T1000 (cell line): ENCODE measurements around the gene ZNF300.
"Not testable (repeated sequence)": the region's sequence is repeated elsewhere in the genome, so short reads cannot be mapped to it uniquely, and the experiment has no call there.

Experiments used
- DNase-seq: peaks from one replicate; lab custom pipeline; 2025; ENCODE audit warnings: mixed read lengths; lab: John Stamatoyannopoulos, UW

The ZNF300 gene

GRCh38 chr5:150904479-150905311 is at the start of gene ZNF300:
Gene ZNF300, minus strand, starts transcription at chr5:150904980. Its CDS starts 1,825 bp downstream, at chr5:150903155.
- peak; percentile 86 for DNase-seq

- DNase-seq: no peak
These were observed 43.8 kb upstream of the ZNF300 start for GRCh38 chr5:150948539-150948938.

DNA sequence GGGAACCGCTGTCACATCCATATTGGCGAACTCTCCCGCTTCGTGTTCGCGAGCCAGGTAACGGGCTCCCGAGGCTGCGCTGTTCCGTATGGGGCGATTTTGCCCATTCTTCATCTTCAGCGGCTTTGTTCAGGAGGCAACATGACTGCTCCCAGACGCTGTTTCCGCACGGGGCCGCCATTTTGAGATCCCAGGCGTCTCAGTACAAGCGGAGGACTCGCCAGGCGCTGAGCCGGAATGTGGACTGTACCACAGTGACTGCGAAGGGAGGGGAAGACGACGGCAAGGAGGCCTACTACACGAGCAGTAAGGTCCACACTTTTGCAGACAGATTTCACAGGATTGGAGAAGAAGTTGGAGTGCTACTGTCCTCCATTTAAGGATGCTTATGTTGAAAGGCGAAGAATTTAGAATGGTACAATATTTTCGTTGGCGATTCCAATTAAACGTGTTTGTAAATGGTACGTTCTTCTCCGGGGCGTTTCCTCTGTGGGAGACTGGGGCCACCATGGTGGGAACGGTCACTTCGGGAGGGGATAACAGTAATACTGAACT is 41.6 kb upstream of the ZNF300 start:
- peak; percentile 86 for DNase-seq

DNA sequence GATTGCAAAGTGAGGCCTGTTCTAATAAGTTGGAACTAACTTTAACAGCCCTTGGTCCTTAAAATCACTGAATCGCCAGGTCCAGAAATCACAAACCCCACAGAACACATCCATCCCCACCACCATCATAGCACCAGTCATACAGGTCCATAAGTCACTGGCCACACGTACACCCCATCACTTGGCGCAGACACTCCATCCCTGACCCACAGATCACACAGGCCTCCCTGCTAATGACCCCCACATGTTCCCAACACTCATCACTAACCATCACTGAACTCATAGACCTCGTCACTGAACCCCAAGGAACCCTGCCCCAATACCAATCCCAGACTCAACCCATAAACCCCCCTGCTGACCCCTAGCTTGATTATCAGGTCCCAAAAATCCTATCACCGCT is 41.2 kb upstream of the ZNF300 start:
- no peak for DNase-seq

GRCh38 chr5:150945486-150945885 is 40.7 kb upstream of the ZNF300 start:
- DNase-seq: peak; percentile 10

DNA sequence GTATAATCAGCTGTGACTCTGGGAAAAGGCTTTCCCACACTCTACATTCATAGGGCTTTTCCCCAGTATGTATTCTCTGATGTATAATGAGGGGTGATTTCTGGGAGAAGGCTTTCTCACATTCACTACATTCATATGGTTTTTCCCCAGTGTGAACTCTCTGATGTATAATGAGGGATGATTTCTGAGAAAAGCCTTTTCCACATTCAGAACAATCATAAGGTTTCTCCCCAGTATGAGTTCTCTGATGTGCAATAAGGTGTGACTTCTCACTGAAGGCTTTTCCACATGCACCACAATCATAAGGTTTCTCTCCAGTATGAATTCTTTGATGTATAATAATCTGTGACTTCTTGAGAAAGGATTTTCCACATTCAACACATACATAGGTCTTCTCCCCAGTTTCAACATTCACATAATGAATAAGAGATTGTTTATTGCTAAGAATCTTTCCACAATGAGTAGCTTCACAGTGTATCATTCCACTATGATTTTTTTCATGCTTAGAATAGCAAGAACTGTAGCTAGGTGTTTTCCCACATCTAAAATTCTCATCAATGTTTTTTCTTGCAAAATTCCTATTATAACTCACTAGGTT is 26.7 kb upstream of the ZNF300 start:
- no peak for DNase-seq

DNA sequence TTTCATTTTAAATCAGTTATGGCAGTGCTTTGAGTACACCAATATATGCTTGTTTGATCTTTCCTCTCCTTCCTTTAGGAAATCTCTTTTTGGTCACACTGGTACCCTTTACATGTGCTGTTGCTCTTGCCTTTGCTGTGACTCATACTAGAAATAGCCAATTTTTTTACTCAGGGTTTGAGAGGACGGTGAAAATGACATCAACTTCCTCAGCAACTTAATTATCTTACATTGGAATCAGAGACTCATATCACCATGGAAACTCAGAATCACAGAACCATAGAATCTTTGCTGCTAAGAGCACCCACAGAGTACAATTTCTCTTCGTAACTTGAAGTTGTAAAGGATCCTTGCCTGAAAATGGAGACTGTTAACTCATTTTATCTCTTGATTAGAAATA is 13.8 kb upstream of the ZNF300 start:
- no peak for DNase-seq

DNA sequence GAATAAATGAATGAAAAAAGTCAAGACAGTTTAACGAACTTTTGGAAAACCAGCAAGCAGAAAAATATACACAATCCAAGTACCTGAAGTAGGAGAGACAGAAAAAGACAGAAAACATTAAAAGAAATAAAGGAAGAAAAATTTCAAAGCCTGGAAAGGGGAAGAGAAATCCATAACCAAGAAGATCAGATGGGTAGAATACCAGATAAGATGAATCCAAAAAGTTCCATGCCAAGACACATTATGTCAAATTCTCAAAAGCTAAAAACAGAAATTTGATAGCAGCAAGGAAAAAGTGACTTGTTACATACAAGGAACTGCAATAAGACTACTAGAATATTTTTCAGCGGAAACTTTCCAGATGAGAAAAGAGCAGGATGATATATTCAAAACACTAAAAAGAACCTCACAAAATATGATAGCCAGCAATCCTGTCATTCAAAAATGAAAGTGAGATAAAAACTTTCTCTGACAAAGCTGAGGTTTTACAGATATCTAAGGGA is 7.6 kb upstream of the ZNF300 start:
- DNase-seq: no peak

GRCh38 chr5:150905312-150905683 is 518 bp upstream of the ZNF300 start:
- DNase-seq: no peak

DNA sequence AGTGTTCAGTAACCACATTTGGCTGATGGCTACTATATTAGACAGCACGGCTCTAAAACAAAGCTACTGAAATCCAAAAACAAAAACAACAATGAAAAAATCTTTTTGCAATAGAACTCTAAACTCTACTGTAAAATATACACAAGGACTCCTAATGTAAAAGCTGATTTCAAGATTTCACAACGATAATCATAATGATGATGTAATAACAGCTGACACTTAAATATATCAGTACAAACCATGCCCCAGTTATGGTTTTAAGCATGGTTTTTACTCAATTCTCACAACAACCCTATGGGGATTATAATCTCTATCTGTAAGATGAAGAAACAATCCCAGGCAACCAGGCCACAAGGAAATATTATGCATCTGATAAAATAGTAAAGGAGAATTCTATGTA is 3.3 kb downstream of the ZNF300 start:
- no peak for DNase-seq

GRCh38 chr5:150895431-150896428 is 9.1 kb downstream of the ZNF300 start:
- no peak for DNase-seq

GRCh38 chr5:150879358-150879757 is 25.4 kb downstream of the ZNF300 start:
- no peak for DNase-seq

GRCh38 chr5:150862070-150862469 is 42.7 kb downstream of the ZNF300 start:
- no peak for DNase-seq

DNA sequence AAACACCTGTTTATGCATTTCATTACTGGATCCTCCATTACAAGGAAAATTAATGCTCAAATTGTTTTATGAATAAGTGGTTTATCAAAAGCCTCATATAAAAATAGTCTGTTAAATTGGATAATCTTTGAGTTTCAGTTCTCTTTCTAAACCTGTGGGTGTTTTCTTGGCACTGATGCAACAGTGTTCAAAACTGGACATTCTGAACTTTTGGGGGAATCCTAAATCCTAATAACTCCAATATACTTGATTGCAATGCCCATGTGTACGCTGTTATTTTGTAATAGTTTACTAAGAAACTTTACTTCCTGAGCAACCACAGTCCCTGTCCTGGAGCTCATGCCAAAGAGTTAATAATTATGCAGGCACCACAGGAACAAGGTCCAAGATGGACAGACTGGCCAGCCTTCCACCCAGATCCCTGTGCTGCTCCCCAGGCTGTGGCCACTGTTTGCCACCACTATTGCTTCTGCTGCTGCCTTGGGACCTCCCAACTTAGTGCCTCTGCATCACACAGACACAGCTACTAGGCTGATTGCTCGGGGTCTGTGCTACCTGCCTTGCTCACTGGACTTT is 44.4 kb downstream of the ZNF300 start:
- DNase-seq: no peak

- not testable (repeated sequence) for DNase-seq
These were observed 48.1 kb downstream of the ZNF300 start for GRCh38 chr5:150856700-150857099.

DNA sequence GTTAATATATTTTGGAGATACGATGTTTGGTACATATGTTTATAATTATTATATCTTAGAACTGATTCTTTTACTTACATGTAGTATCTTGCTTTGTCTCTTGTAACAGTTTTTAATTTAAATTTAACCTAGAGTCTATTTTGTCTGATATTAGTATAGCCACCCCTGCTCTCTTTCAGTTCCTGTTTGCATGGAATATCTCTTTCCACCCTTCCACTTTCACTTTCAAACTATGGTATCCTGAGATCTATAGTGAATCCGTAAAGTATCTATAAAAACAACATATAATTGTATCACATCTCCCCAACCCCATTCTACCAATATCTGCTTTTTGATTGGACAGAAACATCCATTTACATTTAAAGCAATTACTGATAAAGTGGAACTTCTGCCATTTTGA is 51.2 kb downstream of the ZNF300 start:
- DNase-seq: no peak

DNA sequence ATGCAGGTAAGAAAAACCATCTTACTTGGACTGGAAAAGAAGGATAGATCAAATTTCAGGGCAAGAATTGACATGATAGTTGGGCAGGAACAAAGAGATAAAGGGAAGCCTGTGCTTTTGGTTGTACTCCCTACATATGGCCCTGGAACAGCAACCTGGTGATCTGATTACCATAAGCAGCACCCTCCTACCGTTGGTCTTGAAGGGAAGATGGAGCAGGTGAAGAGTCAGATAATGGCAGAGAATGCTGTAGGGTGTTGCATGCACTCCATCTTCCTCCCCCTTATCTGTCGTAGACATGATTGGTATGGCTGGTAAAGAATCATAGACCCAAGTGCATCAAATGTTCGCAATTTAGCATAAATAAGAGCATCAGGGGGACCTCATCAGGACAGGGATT is 53.7 kb downstream of the ZNF300 start:
- no peak for DNase-seq

DNA sequence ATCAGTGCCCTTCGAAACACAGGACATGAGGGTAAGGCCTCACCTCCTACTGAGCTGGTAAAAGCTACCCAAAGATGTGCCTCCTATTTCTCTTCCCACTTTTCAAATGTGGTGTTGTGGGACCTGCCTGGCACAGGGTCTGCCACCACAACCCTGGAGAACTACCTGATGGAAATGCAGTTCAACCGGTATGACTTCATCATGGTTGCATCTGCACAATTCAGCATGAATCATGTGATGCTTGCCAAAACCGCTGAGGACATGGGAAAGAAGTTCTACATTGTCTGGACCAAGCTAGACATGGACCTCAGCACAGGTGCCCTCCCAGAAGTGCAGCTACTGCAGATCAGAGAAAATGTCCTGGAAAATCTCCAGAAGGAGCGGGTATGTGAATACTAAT is 56.5 kb downstream of the ZNF300 start:
- DNase-seq: no peak

DNA sequence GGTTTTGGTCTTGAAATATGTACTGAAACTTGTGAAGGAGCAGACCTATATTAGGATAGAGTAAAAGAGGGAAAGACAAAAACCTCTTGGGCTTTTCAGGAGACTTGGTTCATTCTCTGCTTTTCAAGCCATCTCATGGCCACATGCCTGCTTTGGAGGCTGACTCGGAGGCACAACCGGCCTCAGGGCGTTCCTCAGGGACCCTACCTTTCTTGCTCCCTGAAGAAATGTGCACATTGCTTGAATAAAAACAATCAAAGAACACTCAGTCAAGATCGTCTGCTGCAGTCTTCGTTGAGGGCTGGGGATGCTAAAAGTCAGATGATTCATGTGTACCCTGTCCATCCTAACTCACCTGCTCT is 57.5 kb downstream of the ZNF300 start:
- DNase-seq: no peak

DNA sequence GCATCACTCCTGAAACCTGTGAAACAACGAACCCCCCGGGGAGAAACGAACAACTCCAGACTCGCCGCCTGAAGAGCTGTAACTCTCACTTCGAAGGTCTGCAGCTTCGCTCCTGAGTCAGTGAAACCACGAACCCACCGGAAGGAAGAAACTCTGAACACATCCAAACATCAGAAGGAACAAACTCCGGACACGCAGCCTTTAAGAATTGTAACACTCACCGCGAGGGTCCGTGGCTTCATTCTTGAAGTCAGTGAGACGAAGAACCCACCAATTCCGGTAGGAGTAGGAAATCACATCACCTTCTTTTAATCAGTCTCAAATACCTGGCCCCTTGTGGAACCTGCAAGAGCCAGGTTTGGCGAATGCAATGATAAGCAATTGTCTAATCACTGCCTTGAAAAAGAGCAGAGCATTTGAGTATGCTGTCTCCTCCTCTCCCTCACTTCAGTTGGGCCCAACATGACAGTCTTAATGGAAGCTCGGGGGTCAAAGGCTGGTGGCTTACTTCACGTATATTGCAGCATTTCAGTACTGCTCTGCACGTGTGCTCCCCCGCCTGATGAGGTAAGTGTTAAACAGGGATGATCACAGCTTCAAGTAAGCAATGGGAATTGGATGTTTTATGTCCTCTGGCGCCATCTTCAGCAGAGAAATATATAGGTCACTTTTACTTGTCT is 58.0 kb downstream of the ZNF300 start:
- DNase-seq: peak; percentile 34

DNA sequence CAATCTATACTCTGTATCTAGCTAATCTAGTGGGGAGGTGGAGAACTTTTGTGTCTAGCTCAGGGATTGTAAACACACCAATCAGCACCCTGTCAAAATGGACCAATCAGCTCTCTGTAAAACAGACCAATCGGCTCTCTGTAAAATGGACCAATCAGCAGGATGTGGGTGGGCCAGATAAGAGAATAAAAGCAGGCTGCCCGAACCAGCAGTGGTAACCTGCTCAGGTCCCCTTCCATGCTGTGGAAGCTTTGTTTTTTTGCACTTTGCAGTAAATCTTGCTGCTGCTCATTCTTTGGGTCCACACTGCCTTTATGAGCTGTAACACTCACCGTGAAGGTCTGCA is 58.5 kb downstream of the ZNF300 start, which contains the start of gene IRGM:
TSS of gene IRGM (plus strand) at position 214 of the 346 bp plus-strand sequence. CDS start 1,603 bp downstream, outside the sequence.
- not testable (repeated sequence) for DNase-seq
